Stimulated activated naive CD8-positive, alpha-beta T cell treated with anti-CD3 and anti-CD28 coated beads, Interleukin-15, Interleukin-2, amounts not matched to agents 100 ng/mL and 50 ng/mL, for 24 hours (primary cell): Measurements from ENCODE around the gene SCN2A.

ENCODE experiments used
- H3K27ac Mint-ChIP-seq: one replicate; pipeline ENCODE4 v1.8.0; 2021; ENCODE audit warnings: mild to moderate bottlenecking, mixed read lengths
- H3K27me3 Mint-ChIP-seq: one replicate; pipeline ENCODE4 v1.8.0; 2021; ENCODE audit warnings: mixed read lengths
- H3K36me3 Mint-ChIP-seq: one replicate; pipeline ENCODE4 v1.8.0; 2021; ENCODE audit warnings: low read depth, mixed read lengths
- H3K4me1 Mint-ChIP-seq: one replicate; pipeline ENCODE4 v1.8.0; 2021; ENCODE audit warnings: low read depth, mixed read lengths
- H3K4me3 Mint-ChIP-seq: one replicate; pipeline ENCODE4 v1.8.0; 2021; ENCODE audit warnings: mild to moderate bottlenecking, mixed read lengths
- H3K9me3 Mint-ChIP-seq: one replicate; pipeline ENCODE4 v1.8.0; 2021; ENCODE audit warnings: mixed read lengths

SCN2A gene

DNA sequence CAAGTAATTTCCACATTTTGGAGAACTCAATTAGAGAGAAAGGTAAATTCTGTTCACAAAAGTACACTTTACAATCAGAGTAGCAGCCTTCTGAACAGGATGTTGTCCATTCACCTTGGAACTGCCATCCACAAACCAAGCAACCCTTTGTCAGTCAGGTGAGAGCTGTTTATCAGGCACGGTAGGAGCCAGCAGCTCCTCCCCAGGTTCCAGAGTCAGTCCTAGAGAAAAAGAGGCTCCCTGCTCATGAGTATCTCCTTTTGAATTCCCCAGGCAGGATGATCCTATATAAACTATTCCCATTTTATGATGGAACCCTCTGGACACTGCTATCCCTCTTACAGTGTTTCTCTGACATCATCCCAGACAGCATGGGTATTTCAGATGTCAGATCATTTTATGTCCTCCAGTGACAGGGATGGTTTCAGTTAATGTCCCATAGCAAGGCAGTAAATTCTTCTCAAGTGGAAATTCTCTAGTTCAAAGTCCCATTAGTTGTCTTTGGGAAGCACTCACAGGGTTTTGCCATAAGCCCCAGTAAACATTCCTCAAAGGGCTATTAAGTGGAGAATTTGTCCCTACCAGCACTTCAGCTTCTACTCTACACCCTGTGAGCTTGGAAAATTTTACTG, 195.8 kb downstream of the SCN2A start:
- Mint-ChIP-seq H3K27ac (no peak overlapping the region), H3K9me3 (no peaks in the 10 kb centered on the region), H3K4me3 (no peak overlapping the region), H3K36me3 (no peaks in the 10 kb centered on the region), H3K27me3 (no peaks in the 10 kb centered on the region), H3K4me1 (no peaks in the 10 kb centered on the region)

- no peaks in the 10 kb centered on the region for H3K9me3 Mint-ChIP-seq
These were observed 196.4 kb downstream of the SCN2A start for GRCh38 chr2:165435611-165436010.

DNA sequence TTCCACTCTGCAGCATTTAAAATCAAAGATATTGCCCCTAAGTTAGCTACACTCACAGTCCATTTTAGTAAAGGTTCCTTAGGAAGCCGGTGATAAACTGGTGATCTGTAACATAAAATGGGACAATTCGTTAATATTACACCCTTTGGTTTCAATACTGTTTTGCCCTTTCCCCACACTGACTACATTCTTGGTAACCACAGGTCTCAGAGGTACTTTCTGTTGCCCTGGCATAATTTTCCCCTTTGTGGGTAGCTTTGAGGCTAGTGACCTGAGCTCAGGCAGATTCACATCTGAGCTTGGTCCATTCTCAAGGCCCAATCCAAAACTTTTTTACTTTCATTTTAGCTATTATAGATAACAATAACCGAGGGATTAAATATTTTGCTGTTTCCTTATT, 197.3 kb downstream of the SCN2A start:
- Mint-ChIP-seq H3K27ac (no peak overlapping the region), H3K4me1 (peaks cover 4% of the 10 kb centered on the region), H3K9me3 (no peaks in the 10 kb centered on the region), H3K27me3 (no peaks in the 10 kb centered on the region), H3K36me3 (no peaks in the 10 kb centered on the region), H3K4me3 (no peak overlapping the region)

More at GRCh38 chr2:165435611-165436010, 196.4 kb downstream of the SCN2A start:
- no peaks in the 10 kb centered on the region for H3K36me3 Mint-ChIP-seq
- no peak overlapping the region for H3K4me3 Mint-ChIP-seq
- no peaks in the 10 kb centered on the region for H3K27me3 Mint-ChIP-seq
- H3K27ac Mint-ChIP-seq, result no peak overlapping the region
- H3K4me1 Mint-ChIP-seq, result peaks cover 4% of the 10 kb centered on the region

DNA sequence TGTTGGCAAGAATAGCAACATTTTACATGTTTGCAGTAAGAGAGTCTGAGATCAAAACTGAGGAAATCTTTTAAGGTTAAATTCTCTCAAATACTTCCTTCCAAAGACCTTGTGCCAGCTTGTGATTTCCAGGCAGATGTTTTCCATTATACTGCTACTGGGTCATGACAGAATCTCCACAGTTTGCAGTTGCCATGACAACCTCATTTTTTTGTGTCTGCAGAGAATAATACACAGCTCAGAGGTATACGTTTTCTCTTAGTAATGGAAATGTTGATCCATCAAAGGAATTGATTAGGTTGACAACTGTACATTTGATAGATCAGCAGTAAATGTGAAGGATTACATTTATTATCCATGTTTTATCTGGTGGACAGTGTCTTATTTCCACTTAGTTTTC, 201.2 kb downstream of the SCN2A start:
- H3K4me1 Mint-ChIP-seq, result peaks cover 14% of the 10 kb centered on the region
- H3K36me3 Mint-ChIP-seq, result no peaks in the 10 kb centered on the region
- H3K4me3 Mint-ChIP-seq, result no peak overlapping the region
- no peak overlapping the region for H3K27ac Mint-ChIP-seq
- no peaks in the 10 kb centered on the region for H3K9me3 Mint-ChIP-seq
- H3K27me3 Mint-ChIP-seq, result no peaks in the 10 kb centered on the region
